GM23338 (cell line): ENCODE results near the gene DEXI.

Source experiments
- CTCF ChIP-seq, 2 experiments: fragments of 200-600 bp in 1 of 2; sonication (generic) in 1 of 2; conservative IDR thresholded peaks; 2 replicates each; pipeline versions ENCODE4 v1.5.1 to v1.6.1; 2016 to 2017; ENCODE audit warnings: antibody characterized with exemption in 2 of 2, low read depth in 2 of 2, mild to moderate bottlenecking in 2 of 2, moderate library complexity in 1 of 2
- ETS1 ChIP-seq: IDR thresholded peaks from 2 replicates; pipeline ENCODE4 v1.6.1; 2016; ENCODE audit warnings: antibody characterized with exemption
- EZH2 ChIP-seq: fragments of 200-600 bp; sonication (generic); IDR thresholded peaks from one replicate; pipeline ENCODE4 v1.8.0; 2017; ENCODE audit warnings: antibody characterized with exemption, mild to moderate bottlenecking, low read depth; ENCODE audit not compliant: unreplicated experiment
- EZH2phosphoT487 ChIP-seq: fragments of 200-600 bp; sonication (generic); IDR thresholded peaks from one replicate; pipeline ENCODE4 v1.8.1; 2018; ENCODE audit warnings: antibody characterized with exemption; ENCODE audit not compliant: unreplicated experiment
- POLR2AphosphoS5 ChIP-seq: IDR thresholded peaks from 2 replicates; pipeline ENCODE4 v1.6.1; 2016; ENCODE audit warnings: antibody characterized with exemption, low read depth
- REST ChIP-seq: IDR thresholded peaks from one replicate; pipeline ENCODE4 v1.6.1; 2018; ENCODE audit warnings: antibody characterized with exemption; ENCODE audit not compliant: unreplicated experiment
- TF ChIP-seq, protein P1 (sequence below): fragments of 250-450 bp; sonication (Bioruptor Pico); IDR thresholded peaks from 2 replicates; pipeline ENCODE4 v1.5.0; 2020; ENCODE audit warnings: mild to moderate bottlenecking, moderate library complexity

- TF ChIP-seq CTCF (conservative IDR thresholded peaks at IDR 0.05; ENCODE audit: low read depth in 2 of 2) (no peak), EZH2phosphoT487 (no peak), EZH2 (no peak), ETS1 (no peak), REST (no peak), POLR2AphosphoS5 (no peak)
- TF ChIP-seq, protein P1, sequence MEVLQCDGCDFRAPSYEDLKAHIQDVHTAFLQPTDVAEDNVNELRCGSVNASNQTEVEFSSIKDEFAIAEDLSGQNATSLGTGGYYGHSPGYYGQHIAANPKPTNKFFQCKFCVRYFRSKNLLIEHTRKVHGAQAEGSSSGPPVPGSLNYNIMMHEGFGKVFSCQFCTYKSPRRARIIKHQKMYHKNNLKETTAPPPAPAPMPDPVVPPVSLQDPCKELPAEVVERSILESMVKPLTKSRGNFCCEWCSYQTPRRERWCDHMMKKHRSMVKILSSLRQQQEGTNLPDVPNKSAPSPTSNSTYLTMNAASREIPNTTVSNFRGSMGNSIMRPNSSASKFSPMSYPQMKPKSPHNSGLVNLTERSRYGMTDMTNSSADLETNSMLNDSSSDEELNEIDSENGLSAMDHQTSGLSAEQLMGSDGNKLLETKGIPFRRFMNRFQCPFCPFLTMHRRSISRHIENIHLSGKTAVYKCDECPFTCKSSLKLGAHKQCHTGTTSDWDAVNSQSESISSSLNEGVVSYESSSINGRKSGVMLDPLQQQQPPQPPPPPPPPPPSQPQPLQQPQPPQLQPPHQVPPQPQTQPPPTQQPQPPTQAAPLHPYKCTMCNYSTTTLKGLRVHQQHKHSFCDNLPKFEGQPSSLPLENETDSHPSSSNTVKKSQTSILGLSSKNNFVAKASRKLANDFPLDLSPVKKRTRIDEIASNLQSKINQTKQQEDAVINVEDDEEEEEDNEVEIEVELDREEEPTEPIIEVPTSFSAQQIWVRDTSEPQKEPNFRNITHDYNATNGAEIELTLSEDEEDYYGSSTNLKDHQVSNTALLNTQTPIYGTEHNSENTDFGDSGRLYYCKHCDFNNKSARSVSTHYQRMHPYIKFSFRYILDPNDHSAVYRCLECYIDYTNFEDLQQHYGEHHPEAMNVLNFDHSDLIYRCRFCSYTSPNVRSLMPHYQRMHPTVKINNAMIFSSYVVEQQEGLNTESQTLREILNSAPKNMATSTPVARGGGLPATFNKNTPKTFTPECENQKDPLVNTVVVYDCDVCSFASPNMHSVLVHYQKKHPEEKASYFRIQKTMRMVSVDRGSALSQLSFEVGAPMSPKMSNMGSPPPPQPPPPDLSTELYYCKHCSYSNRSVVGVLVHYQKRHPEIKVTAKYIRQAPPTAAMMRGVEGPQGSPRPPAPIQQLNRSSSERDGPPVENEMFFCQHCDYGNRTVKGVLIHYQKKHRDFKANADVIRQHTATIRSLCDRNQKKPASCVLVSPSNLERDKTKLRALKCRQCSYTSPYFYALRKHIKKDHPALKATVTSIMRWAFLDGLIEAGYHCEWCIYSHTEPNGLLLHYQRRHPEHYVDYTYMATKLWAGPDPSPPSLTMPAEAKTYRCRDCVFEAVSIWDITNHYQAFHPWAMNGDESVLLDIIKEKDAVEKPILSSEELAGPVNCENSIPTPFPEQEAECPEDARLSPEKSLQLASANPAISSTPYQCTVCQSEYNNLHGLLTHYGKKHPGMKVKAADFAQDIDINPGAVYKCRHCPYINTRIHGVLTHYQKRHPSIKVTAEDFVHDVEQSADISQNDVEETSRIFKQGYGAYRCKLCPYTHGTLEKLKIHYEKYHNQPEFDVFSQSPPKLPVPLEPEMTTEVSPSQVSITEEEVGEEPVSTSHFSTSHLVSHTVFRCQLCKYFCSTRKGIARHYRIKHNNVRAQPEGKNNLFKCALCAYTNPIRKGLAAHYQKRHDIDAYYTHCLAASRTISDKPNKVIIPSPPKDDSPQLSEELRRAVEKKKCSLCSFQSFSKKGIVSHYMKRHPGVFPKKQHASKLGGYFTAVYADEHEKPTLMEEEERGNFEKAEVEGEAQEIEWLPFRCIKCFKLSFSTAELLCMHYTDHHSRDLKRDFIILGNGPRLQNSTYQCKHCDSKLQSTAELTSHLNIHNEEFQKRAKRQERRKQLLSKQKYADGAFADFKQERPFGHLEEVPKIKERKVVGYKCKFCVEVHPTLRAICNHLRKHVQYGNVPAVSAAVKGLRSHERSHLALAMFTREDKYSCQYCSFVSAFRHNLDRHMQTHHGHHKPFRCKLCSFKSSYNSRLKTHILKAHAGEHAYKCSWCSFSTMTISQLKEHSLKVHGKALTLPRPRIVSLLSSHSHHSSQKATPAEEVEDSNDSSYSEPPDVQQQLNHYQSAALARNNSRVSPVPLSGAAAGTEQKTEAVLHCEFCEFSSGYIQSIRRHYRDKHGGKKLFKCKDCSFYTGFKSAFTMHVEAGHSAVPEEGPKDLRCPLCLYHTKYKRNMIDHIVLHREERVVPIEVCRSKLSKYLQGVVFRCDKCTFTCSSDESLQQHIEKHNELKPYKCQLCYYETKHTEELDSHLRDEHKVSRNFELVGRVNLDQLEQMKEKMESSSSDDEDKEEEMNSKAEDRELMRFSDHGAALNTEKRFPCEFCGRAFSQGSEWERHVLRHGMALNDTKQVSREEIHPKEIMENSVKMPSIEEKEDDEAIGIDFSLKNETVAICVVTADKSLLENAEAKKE (CRISPR knock-in tag), result no peak
Measured at GRCh38 chr16:10980813-10981212, 38.5 kb upstream of the DEXI start.
